Caco-2 (cell line): ENCODE data around the gene MSRB1. TPM values are rescaled to one million over a fixed set of nuclear protein-coding genes. Genes with fewer than 3 reads are reported as not detected.

Experiments used
- BruUV-seq: library from RNA; stranded (reverse); fragments of 400-500 nt; replicated peaks from 2 replicates; lab custom pipeline; 2021; lab: Mats Ljungman, UMichigan
- CTCF ChIA-PET: fragments of 300-600 bp; sonication (Branson Sonifier 250); formaldehyde crosslinking; loops from one replicate; lab custom pipeline; 2022; ENCODE audit warnings: antibody characterized with exemption; lab: Charles Lee
- POLR2A ChIA-PET: fragments of 300-600 bp; sonication (Branson Sonifier 250); formaldehyde crosslinking; loops from one replicate; lab custom pipeline; 2022; ENCODE audit warnings: antibody characterized with exemption; lab: Charles Lee
- DNase-seq, 2 experiments: peaks; one replicate each; pipeline versions ENCODE4 v3.0.0 to v3.0.0-alpha.2; 2020 to 2022
- H3K27me3 ChIP-seq: replicated peaks from 2 replicates; pipeline ENCODE4 v1.6.0; 2011; ENCODE audit warnings: low read length; ENCODE audit not compliant: control insufficient read depth, insufficient read depth
- H3K36me3 ChIP-seq: 2 replicates; pipeline ENCODE4 v1.5.1; 2011; ENCODE audit warnings: low read length; ENCODE audit not compliant: control insufficient read depth, insufficient read depth
- H3K4me1 ChIP-seq: fragments of 250-450 bp; sonication (Bioruptor Pico); 2 replicates; pipeline ENCODE4 v1.5.1; 2020; ENCODE audit warnings: mild to moderate bottlenecking
- H3K4me3 ChIP-seq: 2 replicates; pipeline ENCODE4 v1.5.1; 2011; ENCODE audit warnings: low read depth, mild to moderate bottlenecking, control low read depth, low read length
- H3K9me3 ChIP-seq: fragments of 250-450 bp; sonication (Bioruptor Pico); 2 replicates; pipeline ENCODE4 v1.5.1; 2020; ENCODE audit warnings: mild to moderate bottlenecking, moderate library complexity
- H3K27ac Mint-ChIP-seq: one replicate; pipeline ENCODE4 v1.8.0; 2022; ENCODE audit warnings: mixed read lengths; ENCODE audit not compliant: unreplicated experiment
- H3K27me3 Mint-ChIP-seq: one replicate; pipeline ENCODE4 v1.8.0; 2022; ENCODE audit warnings: mixed read lengths; ENCODE audit not compliant: insufficient read depth, unreplicated experiment
- H3K36me3 Mint-ChIP-seq: one replicate; pipeline ENCODE4 v1.8.0; 2022; ENCODE audit warnings: mild to moderate bottlenecking, mixed read lengths; ENCODE audit not compliant: insufficient read depth, unreplicated experiment
- H3K4me1 Mint-ChIP-seq: one replicate; pipeline ENCODE4 v1.8.0; 2022; ENCODE audit warnings: low read depth, mixed read lengths; ENCODE audit not compliant: unreplicated experiment
- H3K4me3 Mint-ChIP-seq: one replicate; pipeline ENCODE4 v1.8.0; 2022; ENCODE audit warnings: mild to moderate bottlenecking, moderate library complexity, mixed read lengths; ENCODE audit not compliant: unreplicated experiment
- H3K9me3 Mint-ChIP-seq: one replicate; pipeline ENCODE4 v1.8.0; 2022; ENCODE audit warnings: mixed read lengths; ENCODE audit not compliant: unreplicated experiment
- CTCF ChIP-seq, 2 experiments: fragments of 200-600 bp in 1 of 2; IDR thresholded peaks; 1 replicate in 1 of 2; 2 replicates in 1 of 2; pipeline versions ENCODE4 v1.5.1 to v1.8.0; 2011 to 2022; ENCODE audit warnings: antibody characterized with exemption in 1 of 2, control low read depth in 1 of 2, inconsistent platforms in 1 of 2, low read depth in 1 of 2, low read length in 1 of 2, mild to moderate bottlenecking in 1 of 2, moderate library complexity in 1 of 2; ENCODE audit not compliant: insufficient read depth in 1 of 2, severe bottlenecking in 1 of 2, unreplicated experiment in 1 of 2
- intact Hi-C: fragments of 100-400 bp; cut with micrococcal nuclease; formaldehyde crosslinking; loops from one replicate; pipeline ENCODE4 v1.10.0; 2022; ENCODE audit not compliant: unreplicated experiment
- total RNA-seq: library from RNA; stranded (reverse); gene quantifications from 2 replicates; pipeline ENCODE4 v1.2.3, GENCODE V29; 2022

MSRB1 gene
- total RNA-seq, 1 experiment from 2014 or later = 30.5 TPM

DNA sequence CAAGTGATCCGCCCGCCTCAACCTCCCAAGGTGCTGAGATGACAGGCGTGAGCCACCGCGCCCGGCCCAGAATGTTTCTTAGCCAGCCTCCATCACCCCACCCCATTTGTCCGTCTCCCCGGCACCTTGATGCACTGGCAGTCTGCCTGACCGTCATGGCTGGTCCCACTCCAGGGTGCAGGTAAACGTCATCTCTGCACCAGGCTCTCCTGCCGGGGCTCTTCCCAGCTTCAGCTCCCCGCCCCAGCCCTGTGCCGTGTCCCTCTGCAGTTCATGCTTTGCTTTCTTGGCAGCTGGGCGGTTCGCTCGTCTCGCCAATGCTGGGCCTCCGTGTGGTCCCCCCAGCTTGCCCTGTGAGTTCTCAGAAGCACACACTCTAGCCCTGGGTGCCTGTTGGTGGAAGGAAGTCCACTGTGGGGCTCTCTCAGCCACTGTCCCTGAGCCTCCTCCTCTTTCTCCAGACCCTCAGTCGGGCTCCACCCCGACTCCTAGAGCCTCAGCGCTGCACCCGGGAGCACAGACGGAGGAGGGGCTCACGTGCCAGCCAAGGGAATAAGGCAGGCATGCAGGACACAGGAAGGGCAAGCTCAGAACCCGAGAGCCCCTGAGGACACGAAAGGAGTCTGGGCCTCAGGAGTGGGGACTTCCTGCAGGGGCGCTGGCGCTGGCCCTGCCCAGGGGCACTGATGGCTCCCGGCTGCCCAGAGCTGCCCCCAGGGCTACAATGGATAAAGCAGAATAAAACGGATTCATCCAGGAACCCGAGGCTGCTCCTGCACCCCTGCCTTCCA is 36.7 kb downstream of the MSRB1 start:
- ChIA-PET CTCF (no interaction called here), POLR2A (no interaction called here)
- Mint-ChIP-seq H3K9me3 (no peaks in the 10 kb centered on the region), H3K36me3 (no peaks in the 10 kb centered on the region), H3K27me3 (no peaks in the 10 kb centered on the region), H3K4me3 (no peak overlapping the region), H3K27ac (no peak overlapping the region), H3K4me1 (no peaks in the 10 kb centered on the region)
- no peaks in the 10 kb centered on the region for H3K36me3 ChIP-seq
- intact Hi-C loops = no loop called here
- no peak for DNase-seq
- no peaks in the 10 kb centered on the region for H3K9me3 ChIP-seq
- H3K4me1 ChIP-seq = no peaks in the 10 kb centered on the region
- H3K4me3 ChIP-seq = no peak overlapping the region
- no peak for TF ChIP-seq CTCF (IDR thresholded peaks at IDR 0.05; ENCODE audit: insufficient read depth in 1 of 2, low read depth in 1 of 2, low read length in 1 of 2, severe bottlenecking in 1 of 2, unreplicated experiment in 1 of 2)
- BruUV-seq = no TSS peak
- no peaks in the 10 kb centered on the region for H3K27me3 ChIP-seq

- Histone ChIP-seq H3K27me3 (no peaks in the 10 kb centered on the region), H3K4me3 (no peak overlapping the region), H3K9me3 (no peaks in the 10 kb centered on the region), H3K36me3 (no peaks in the 10 kb centered on the region), H3K4me1 (no peaks in the 10 kb centered on the region)
- Mint-ChIP-seq H3K36me3 (no peaks in the 10 kb centered on the region), H3K9me3 (no peaks in the 10 kb centered on the region), H3K27ac (no peak overlapping the region), H3K27me3 (no peaks in the 10 kb centered on the region), H3K4me1 (no peaks in the 10 kb centered on the region), H3K4me3 (no peak overlapping the region)
- intact Hi-C loops = no loop called here
- no peak for DNase-seq
- no peak for TF ChIP-seq CTCF (IDR thresholded peaks at IDR 0.05; ENCODE audit: insufficient read depth in 1 of 2, low read depth in 1 of 2, low read length in 1 of 2, severe bottlenecking in 1 of 2, unreplicated experiment in 1 of 2)
- BruUV-seq = no TSS peak
- ChIA-PET POLR2A (no interaction called here), CTCF (no interaction called here)
These were observed 38.9 kb downstream of the MSRB1 start for GRCh38 chr16:1903845-1904840.

DNA sequence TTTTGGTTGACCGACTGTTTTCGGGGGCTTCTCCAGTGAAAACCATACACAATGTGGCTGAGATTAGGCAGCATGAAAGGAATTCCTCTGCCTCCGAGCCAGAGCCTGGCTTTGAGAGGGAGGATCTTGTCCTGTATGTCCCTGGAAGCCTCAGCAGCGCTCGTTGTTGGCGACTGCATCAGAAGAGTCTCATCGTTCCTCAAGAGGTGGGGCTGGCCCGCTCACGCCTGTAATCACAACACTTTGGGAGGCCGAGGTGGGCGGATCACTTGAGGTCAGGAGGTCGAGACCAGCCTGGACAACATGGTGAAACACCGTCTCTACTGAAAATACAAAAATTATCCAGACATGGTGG is 39.8 kb downstream of the MSRB1 start:
- Histone ChIP-seq H3K4me3 (no peak overlapping the region), H3K9me3 (no peaks in the 10 kb centered on the region), H3K36me3 (no peaks in the 10 kb centered on the region), H3K27me3 (no peaks in the 10 kb centered on the region), H3K4me1 (no peaks in the 10 kb centered on the region)
- Mint-ChIP-seq H3K27me3 (no peaks in the 10 kb centered on the region), H3K9me3 (no peaks in the 10 kb centered on the region), H3K36me3 (peaks cover under 1% of the 10 kb centered on the region), H3K27ac (no peak overlapping the region), H3K4me3 (no peak overlapping the region), H3K4me1 (no peaks in the 10 kb centered on the region)
- intact Hi-C loops = no loop called here
- ChIA-PET CTCF (no interaction called here), POLR2A (no interaction called here)
- no peak for TF ChIP-seq CTCF (IDR thresholded peaks at IDR 0.05; ENCODE audit: insufficient read depth in 1 of 2, low read depth in 1 of 2, low read length in 1 of 2, severe bottlenecking in 1 of 2, unreplicated experiment in 1 of 2)
- no peak for DNase-seq
- BruUV-seq = no TSS peak
